ENCODE measurements around the gene LAMB3. TPM values are rescaled to one million over a fixed set of nuclear protein-coding genes. Genes with fewer than 3 reads are reported as not detected.
A peak's percentile ranks its signal among the peaks of the same experiment; 100 is the strongest.

The LAMB3 gene
- total RNA-seq, 2 experiments from 2014 or later, result 0.78 to 0.84 TPM

DNA sequence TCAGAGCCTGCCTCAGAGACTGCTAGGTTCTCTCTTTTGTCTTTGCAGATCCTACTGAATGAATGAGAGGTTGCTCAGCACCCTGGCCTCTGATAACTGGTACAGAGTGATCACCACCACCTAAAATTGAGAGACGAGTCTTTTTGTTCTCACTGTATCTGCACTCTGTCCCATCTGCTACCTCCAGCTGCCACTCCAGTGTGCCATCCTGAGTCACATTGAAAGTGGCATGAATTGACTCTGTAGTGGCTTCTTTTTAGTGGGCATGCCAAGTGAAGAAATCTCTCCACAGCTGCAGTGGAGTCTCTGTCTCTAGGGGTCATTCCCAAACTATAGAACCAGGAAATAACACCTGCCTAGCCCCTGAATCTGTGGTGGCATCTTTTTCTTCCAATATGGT, 54.0 kb downstream of the LAMB3 start:
- CTCF ChIA-PET, result interaction anchor here (0.8 kb wide), 1 partner anchor 127 kb away, joined by 3 read pairs; no protein-coding TSS in a partner anchor
- POLR2A ChIA-PET, result no interaction called here
- no peak for DNase-seq
- no peaks in the 10 kb centered on the region for H3K4me1 Mint-ChIP-seq (ENCODE audit: low read depth)
- peaks cover 49% of the 10 kb centered on the region for H3K27me3 Mint-ChIP-seq (ENCODE audit: low read depth)
- ATAC-seq, result no peak
- no peaks in the 10 kb centered on the region for H3K36me3 Mint-ChIP-seq (ENCODE audit: low read depth)
- H3K27ac Mint-ChIP-seq, result no peak overlapping the region
- no peak overlapping the region for H3K4me3 Mint-ChIP-seq
- no peaks in the 10 kb centered on the region for H3K9me3 Mint-ChIP-seq (ENCODE audit: insufficient read depth)

GRCh38 chr1:209597499-209597898, 54.7 kb downstream of the LAMB3 start:
- H3K27me3 Mint-ChIP-seq (ENCODE audit: low read depth), result peaks cover 51% of the 10 kb centered on the region

GRCh38 chr1:209595599-209596285, 56.5 kb downstream of the LAMB3 start:
- ChIA-PET POLR2A (no interaction called here), CTCF (interaction anchor here (0.9 to 1.2 kb wide), 2 partner anchors 19 to 26 kb away, joined by 3 to 4 read pairs; no protein-coding TSS in a partner anchor)
- Mint-ChIP-seq H3K9me3 (ENCODE audit: insufficient read depth) (no peaks in the 10 kb centered on the region), H3K27ac (no peak overlapping the region), H3K4me1 (ENCODE audit: low read depth) (no peaks in the 10 kb centered on the region), H3K36me3 (ENCODE audit: low read depth) (no peaks in the 10 kb centered on the region), H3K27me3 (ENCODE audit: low read depth) (peaks cover 46% of the 10 kb centered on the region), H3K4me3 (no peak overlapping the region)
- DNase-seq (no peak), ATAC-seq (no peak)

More at GRCh38 chr1:209597499-209597898, 54.7 kb downstream of the LAMB3 start:
- ATAC-seq (no peak), DNase-seq (no peak)
- H3K36me3 Mint-ChIP-seq (ENCODE audit: low read depth), result no peaks in the 10 kb centered on the region
- ChIA-PET POLR2A (no interaction called here), CTCF (interaction anchor here (0.8 to 1.4 kb wide), 3 partner anchors 13 to 127 kb away, joined by 3 to 4 read pairs (median 3); no protein-coding TSS in a partner anchor)
- no peak overlapping the region for H3K4me3 Mint-ChIP-seq
- H3K4me1 Mint-ChIP-seq (ENCODE audit: low read depth), result no peaks in the 10 kb centered on the region
- H3K27ac Mint-ChIP-seq, result no peak overlapping the region
- H3K9me3 Mint-ChIP-seq (ENCODE audit: insufficient read depth), result no peaks in the 10 kb centered on the region

DNA sequence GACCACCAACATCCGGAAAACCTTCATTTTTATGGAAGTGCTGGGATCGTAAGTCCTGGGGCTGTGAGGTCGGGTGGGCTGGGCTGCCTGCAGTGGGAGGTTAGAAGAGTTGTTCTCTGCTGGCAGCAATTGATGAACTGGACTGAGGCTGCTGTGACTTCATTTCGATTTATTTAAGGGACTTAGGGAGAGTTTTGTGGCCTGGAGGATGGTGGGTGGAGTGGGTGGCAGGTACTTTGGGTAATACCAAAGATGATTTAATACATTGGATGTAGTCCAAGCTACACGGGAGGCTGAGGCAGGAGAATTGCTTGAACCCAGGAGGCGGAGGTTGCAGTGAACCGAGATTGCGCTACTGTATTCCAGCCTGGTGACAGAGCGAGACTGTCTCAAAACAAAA, 57.2 kb downstream of the LAMB3 start:
- ChIA-PET POLR2A (no interaction called here), CTCF (interaction anchor here (0.9 kb wide), 1 partner anchor 18 kb away, joined by 3 read pairs; no protein-coding TSS in a partner anchor)
- no peaks in the 10 kb centered on the region for H3K36me3 Mint-ChIP-seq (ENCODE audit: low read depth)
- H3K27me3 Mint-ChIP-seq (ENCODE audit: low read depth), result peaks cover 41% of the 10 kb centered on the region
- DNase-seq (no peak), ATAC-seq (no peak)
- no peaks in the 10 kb centered on the region for H3K4me1 Mint-ChIP-seq (ENCODE audit: low read depth)
- no peak overlapping the region for H3K4me3 Mint-ChIP-seq
- no peaks in the 10 kb centered on the region for H3K9me3 Mint-ChIP-seq (ENCODE audit: insufficient read depth)
- H3K27ac Mint-ChIP-seq, result no peak overlapping the region

GRCh38 chr1:209594440-209594839, 57.8 kb downstream of the LAMB3 start:
- Mint-ChIP-seq H3K27ac (no peak overlapping the region), H3K36me3 (ENCODE audit: low read depth) (no peaks in the 10 kb centered on the region), H3K4me3 (no peak overlapping the region), H3K4me1 (ENCODE audit: low read depth) (no peaks in the 10 kb centered on the region), H3K27me3 (ENCODE audit: low read depth) (peaks cover 36% of the 10 kb centered on the region), H3K9me3 (ENCODE audit: insufficient read depth) (no peaks in the 10 kb centered on the region)
- ATAC-seq (no peak), DNase-seq (no peak)
- ChIA-PET POLR2A (interaction anchor here (1.1 kb wide), 1 partner anchor 36 kb away, joined by 3 read pairs; no protein-coding TSS in a partner anchor), CTCF (no interaction called here)

GRCh38 chr1:209593747-209594146, 58.5 kb downstream of the LAMB3 start:
- no peak overlapping the region for H3K27ac Mint-ChIP-seq
- peaks cover 31% of the 10 kb centered on the region for H3K27me3 Mint-ChIP-seq (ENCODE audit: low read depth)
- ChIA-PET CTCF (no interaction called here), POLR2A (interaction anchor here (1.1 kb wide), 1 partner anchor 37 kb away, joined by 3 read pairs; no protein-coding TSS in a partner anchor)
- H3K4me3 Mint-ChIP-seq, result no peak overlapping the region
- no peaks in the 10 kb centered on the region for H3K4me1 Mint-ChIP-seq (ENCODE audit: low read depth)
- H3K9me3 Mint-ChIP-seq (ENCODE audit: insufficient read depth), result no peaks in the 10 kb centered on the region
- H3K36me3 Mint-ChIP-seq (ENCODE audit: low read depth), result no peaks in the 10 kb centered on the region
- DNase-seq (no peak), ATAC-seq (no peak)

DNA sequence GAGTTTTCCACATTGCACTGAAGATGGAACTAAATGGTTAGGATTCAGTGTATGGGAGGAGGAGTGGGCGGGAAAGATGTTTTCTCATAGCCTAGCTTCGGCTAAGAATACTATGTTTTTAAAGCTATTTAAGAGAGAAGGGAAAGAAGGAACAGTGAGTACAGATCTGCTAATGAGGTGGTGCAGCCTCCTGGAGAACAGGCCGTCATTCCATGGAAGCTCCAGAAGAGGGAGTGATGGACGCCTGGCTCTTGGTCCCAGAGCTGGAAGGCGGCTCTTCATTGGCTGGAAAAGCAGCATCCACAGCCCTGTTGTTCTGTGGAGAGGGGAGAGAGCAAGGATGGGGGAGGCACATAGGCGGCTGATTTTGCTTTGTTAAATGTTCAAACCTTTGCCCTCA, 61.8 kb downstream of the LAMB3 start:
- no peaks in the 10 kb centered on the region for H3K9me3 Mint-ChIP-seq (ENCODE audit: insufficient read depth)
- H3K27ac Mint-ChIP-seq, result no peak overlapping the region
- peaks cover 35% of the 10 kb centered on the region for H3K27me3 Mint-ChIP-seq (ENCODE audit: low read depth)
- ATAC-seq (no peak), DNase-seq (no peak)
- CTCF ChIA-PET, result interaction anchor here (1.0 to 2.9 kb wide), 6 partner anchors 12 to 158 kb away, joined by 3 to 13 read pairs (median 4); no protein-coding TSS in a partner anchor
- H3K4me1 Mint-ChIP-seq (ENCODE audit: low read depth), result no peaks in the 10 kb centered on the region
- POLR2A ChIA-PET, result no interaction called here
- no peak overlapping the region for H3K4me3 Mint-ChIP-seq
- no peaks in the 10 kb centered on the region for H3K36me3 Mint-ChIP-seq (ENCODE audit: low read depth)

DNA sequence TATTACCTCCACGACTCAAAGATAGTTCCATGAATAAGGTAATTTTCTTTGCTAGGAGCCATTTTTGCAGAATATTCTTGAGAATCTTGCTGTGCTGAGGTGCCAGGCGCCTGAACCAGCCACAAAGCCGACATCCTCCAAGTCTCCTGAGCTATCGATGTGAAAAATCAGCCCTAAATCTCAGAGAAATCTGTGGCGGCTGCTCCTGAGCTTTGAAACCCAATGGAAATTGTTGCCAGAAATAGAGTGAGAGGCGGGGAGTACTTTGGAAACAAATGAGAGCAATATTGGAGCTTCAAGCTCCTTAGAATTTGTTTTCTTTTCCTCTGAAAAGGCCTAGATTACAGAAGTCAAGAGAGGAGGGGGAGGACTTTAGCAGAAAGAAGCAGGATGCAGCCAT, 62.4 kb downstream of the LAMB3 start:
- Mint-ChIP-seq H3K9me3 (ENCODE audit: insufficient read depth) (no peaks in the 10 kb centered on the region), H3K4me1 (ENCODE audit: low read depth) (no peaks in the 10 kb centered on the region), H3K27ac (no peak overlapping the region), H3K27me3 (ENCODE audit: low read depth) (peaks cover 32% of the 10 kb centered on the region), H3K36me3 (ENCODE audit: low read depth) (no peaks in the 10 kb centered on the region), H3K4me3 (no peak overlapping the region)
- CTCF ChIA-PET, result interaction anchor here (1.1 to 2.9 kb wide), 5 partner anchors 14 to 158 kb away, joined by 4 to 13 read pairs (median 5); no protein-coding TSS in a partner anchor
- ATAC-seq, result no peak
- no peak for DNase-seq
- POLR2A ChIA-PET, result no interaction called here

GRCh38 chr1:209589440-209589839, 62.8 kb downstream of the LAMB3 start:
- Mint-ChIP-seq H3K9me3 (ENCODE audit: insufficient read depth) (no peaks in the 10 kb centered on the region), H3K36me3 (ENCODE audit: low read depth) (no peaks in the 10 kb centered on the region), H3K27ac (no peak overlapping the region), H3K27me3 (ENCODE audit: low read depth) (peaks cover 32% of the 10 kb centered on the region), H3K4me1 (ENCODE audit: low read depth) (no peaks in the 10 kb centered on the region), H3K4me3 (no peak overlapping the region)
- CTCF ChIA-PET, result interaction anchor here (1.1 to 2.9 kb wide), 4 partner anchors 13 to 159 kb away, joined by 4 to 13 read pairs (median 4); no protein-coding TSS in a partner anchor
- ATAC-seq (no peak), DNase-seq (no peak)
- POLR2A ChIA-PET, result no interaction called here

- ChIA-PET CTCF (interaction anchor here (0.8 to 1.7 kb wide), 5 partner anchors 11 to 235 kb away, joined by 3 to 7 read pairs (median 4); no protein-coding TSS in a partner anchor), POLR2A (no interaction called here)
- H3K27ac Mint-ChIP-seq, result no peak overlapping the region
- no peak for ATAC-seq
- no peaks in the 10 kb centered on the region for H3K4me1 Mint-ChIP-seq (ENCODE audit: low read depth)
- no peaks in the 10 kb centered on the region for H3K36me3 Mint-ChIP-seq (ENCODE audit: low read depth)
- peaks cover 25% of the 10 kb centered on the region for H3K27me3 Mint-ChIP-seq (ENCODE audit: low read depth)
- H3K9me3 Mint-ChIP-seq (ENCODE audit: insufficient read depth), result no peaks in the 10 kb centered on the region
- DNase-seq, result no peak
- H3K4me3 Mint-ChIP-seq, result no peak overlapping the region
Measured at GRCh38 chr1:209587789-209588188, 64.4 kb downstream of the LAMB3 start.

GRCh38 chr1:209586221-209586740, 65.9 kb downstream of the LAMB3 start:
- POLR2A ChIA-PET, result no interaction called here

GRCh38 chr1:209585672-209586071, 66.6 kb downstream of the LAMB3 start:
- H3K27me3 Mint-ChIP-seq (ENCODE audit: low read depth), result peaks cover 19% of the 10 kb centered on the region
- POLR2A ChIA-PET, result no interaction called here
- H3K36me3 Mint-ChIP-seq (ENCODE audit: low read depth), result no peaks in the 10 kb centered on the region
- ATAC-seq (peak; percentile 64), DNase-seq (no peak)
- CTCF ChIA-PET, result interaction anchor here (0.8 to 3.2 kb wide), 7 partner anchors 10 to 163 kb away, joined by 3 to 13 read pairs (median 3); no protein-coding TSS in a partner anchor
- no peaks in the 10 kb centered on the region for H3K4me1 Mint-ChIP-seq (ENCODE audit: low read depth)
- H3K4me3 Mint-ChIP-seq, result no peak overlapping the region
- H3K27ac Mint-ChIP-seq, result no peak overlapping the region
- H3K9me3 Mint-ChIP-seq (ENCODE audit: insufficient read depth), result no peaks in the 10 kb centered on the region

More at GRCh38 chr1:209586221-209586740, 65.9 kb downstream of the LAMB3 start:
- Mint-ChIP-seq H3K4me1 (ENCODE audit: low read depth) (no peaks in the 10 kb centered on the region), H3K4me3 (no peak overlapping the region), H3K36me3 (ENCODE audit: low read depth) (no peaks in the 10 kb centered on the region), H3K27ac (no peak overlapping the region), H3K9me3 (ENCODE audit: insufficient read depth) (no peaks in the 10 kb centered on the region), H3K27me3 (ENCODE audit: low read depth) (peaks cover 19% of the 10 kb centered on the region)
- CTCF ChIA-PET, result interaction anchor here (0.8 to 2.2 kb wide), 7 partner anchors 10 to 162 kb away, joined by 3 to 13 read pairs (median 3); no protein-coding TSS in a partner anchor
- ATAC-seq (no peak), DNase-seq (no peak)
